ENCODE results near the gene KCNH1. TPM values are rescaled to one million over a fixed set of nuclear protein-coding genes. Genes with fewer than 3 reads are reported as not detected.

KCNH1 gene
- polyA plus RNA-seq, 2 donors, result 0.06 to 0.08 TPM

GRCh38 chr1:211135342-211135950 lies 1.5 kb upstream of the KCNH1 start:
- WGBS, 2 donors, result 11 to 24% methylated on average over 5 of the region's 5 CpGs
- Histone ChIP-seq H3K36me3 (ENCODE audit: control insufficient read depth in 2 of 2, insufficient read depth in 2 of 2, low read length in 1 of 2) (no peaks in the 10 kb centered on the region), H3K27me3 (ENCODE audit: control insufficient read depth in 1 of 2, insufficient read depth in 2 of 2, low read length in 2 of 2) (peaks cover 0 to 5% of the 10 kb centered on the region in 2 donors), H3K27ac (ENCODE audit: low read depth in 2 of 2, low read length in 1 of 2) (no peak overlapping the region), H3K9me3 (ENCODE audit: control insufficient read depth in 2 of 2, insufficient read depth in 1 of 2, low read depth in 1 of 2, low read length in 1 of 2) (no peaks in the 10 kb centered on the region), H3K4me1 (ENCODE audit: control insufficient read depth in 2 of 2, insufficient read depth in 2 of 2, low read length in 1 of 2) (peaks cover 2 to 3% of the 10 kb centered on the region in 2 donors), H3K4me3 (ENCODE audit: low read depth in 1 of 2, low read length in 2 of 2) (no peak overlapping the region)

GRCh38 chr1:211133393-211133835 lies 534 bp downstream of the KCNH1 start:
- Histone ChIP-seq H3K27me3 (ENCODE audit: control insufficient read depth in 1 of 2, insufficient read depth in 2 of 2, low read length in 2 of 2) (peaks cover 0 to 5% of the 10 kb centered on the region in 2 donors), H3K36me3 (ENCODE audit: control insufficient read depth in 2 of 2, insufficient read depth in 2 of 2, low read length in 1 of 2) (no peaks in the 10 kb centered on the region), H3K9me3 (ENCODE audit: control insufficient read depth in 2 of 2, insufficient read depth in 1 of 2, low read depth in 1 of 2, low read length in 1 of 2) (no peaks in the 10 kb centered on the region), H3K27ac (ENCODE audit: low read depth in 2 of 2, low read length in 1 of 2) (no peak overlapping the region), H3K4me3 (ENCODE audit: low read depth in 1 of 2, low read length in 2 of 2) (peak overlapping the region; percentile 33 to 34), H3K4me1 (ENCODE audit: control insufficient read depth in 2 of 2, insufficient read depth in 2 of 2, low read length in 1 of 2) (peaks cover 2 to 3% of the 10 kb centered on the region in 2 donors)
- 1 to 2% methylated on average over 30 to 31 of the region's 31 CpGs for WGBS, 2 donors

GRCh38 chr1:211132721-211133392 lies 1.1 kb downstream of the KCNH1 start:
- H3K9me3 ChIP-seq (ENCODE audit: control insufficient read depth in 2 of 2, insufficient read depth in 1 of 2, low read depth in 1 of 2, low read length in 1 of 2), result no peaks in the 10 kb centered on the region
- peaks cover 2 to 3% of the 10 kb centered on the region in 2 donors for H3K4me1 ChIP-seq (ENCODE audit: control insufficient read depth in 2 of 2, insufficient read depth in 2 of 2, low read length in 1 of 2)
- no peaks in the 10 kb centered on the region for H3K36me3 ChIP-seq (ENCODE audit: control insufficient read depth in 2 of 2, insufficient read depth in 2 of 2, low read length in 1 of 2)
- 19 to 30% methylated on average over 20 of the region's 20 CpGs for WGBS, 2 donors
- peak overlapping the region in 1 of 2 donors; percentile 34 for H3K4me3 ChIP-seq (ENCODE audit: low read depth in 1 of 2, low read length in 2 of 2)
- peaks cover 0 to 5% of the 10 kb centered on the region in 2 donors for H3K27me3 ChIP-seq (ENCODE audit: control insufficient read depth in 1 of 2, insufficient read depth in 2 of 2, low read length in 2 of 2)
- no peak overlapping the region for H3K27ac ChIP-seq (ENCODE audit: low read depth in 2 of 2, low read length in 1 of 2)

- 74 to 79% methylated on average over 1 of the region's 1 CpG for WGBS, 2 donors
- H3K27me3 ChIP-seq (ENCODE audit: control insufficient read depth in 1 of 2, insufficient read depth in 2 of 2, low read length in 2 of 2), result peaks cover 0 to 5% of the 10 kb centered on the region in 2 donors
- no peaks in the 10 kb centered on the region for H3K36me3 ChIP-seq (ENCODE audit: control insufficient read depth in 2 of 2, insufficient read depth in 2 of 2, low read length in 1 of 2)
- no peaks in the 10 kb centered on the region for H3K9me3 ChIP-seq (ENCODE audit: control insufficient read depth in 2 of 2, insufficient read depth in 1 of 2, low read depth in 1 of 2, low read length in 1 of 2)
- no peak overlapping the region for H3K4me3 ChIP-seq (ENCODE audit: low read depth in 1 of 2, low read length in 2 of 2)
- H3K27ac ChIP-seq (ENCODE audit: low read depth in 2 of 2, low read length in 1 of 2), result no peak overlapping the region
- H3K4me1 ChIP-seq (ENCODE audit: control insufficient read depth in 2 of 2, insufficient read depth in 2 of 2, low read length in 1 of 2), result peaks cover 2 to 3% of the 10 kb centered on the region in 2 donors
Observed at GRCh38 chr1:211129776-211130175, 4.2 kb downstream of the KCNH1 start.

GRCh38 chr1:211127166-211127565 lies 6.8 kb downstream of the KCNH1 start:
- Histone ChIP-seq H3K9me3 (ENCODE audit: control insufficient read depth in 2 of 2, insufficient read depth in 1 of 2, low read depth in 1 of 2, low read length in 1 of 2) (no peaks in the 10 kb centered on the region), H3K27me3 (ENCODE audit: control insufficient read depth in 1 of 2, insufficient read depth in 2 of 2, low read length in 2 of 2) (no peaks in the 10 kb centered on the region), H3K4me1 (ENCODE audit: control insufficient read depth in 2 of 2, insufficient read depth in 2 of 2, low read length in 1 of 2) (no peaks in the 10 kb centered on the region), H3K36me3 (ENCODE audit: control insufficient read depth in 2 of 2, insufficient read depth in 2 of 2, low read length in 1 of 2) (no peaks in the 10 kb centered on the region), H3K4me3 (ENCODE audit: low read depth in 1 of 2, low read length in 2 of 2) (no peak overlapping the region), H3K27ac (ENCODE audit: low read depth in 2 of 2, low read length in 1 of 2) (no peak overlapping the region)
- WGBS, 2 donors, result 72 to 82% methylated on average over 4 of the region's 4 CpGs

- H3K9me3 ChIP-seq (ENCODE audit: control insufficient read depth in 2 of 2, insufficient read depth in 1 of 2, low read depth in 1 of 2, low read length in 1 of 2), result no peaks in the 10 kb centered on the region
- H3K4me1 ChIP-seq (ENCODE audit: control insufficient read depth in 2 of 2, insufficient read depth in 2 of 2, low read length in 1 of 2), result no peaks in the 10 kb centered on the region
- WGBS, 2 donors, result 85 to 90% methylated on average over 2 of the region's 2 CpGs
- no peak overlapping the region for H3K27ac ChIP-seq (ENCODE audit: low read depth in 2 of 2, low read length in 1 of 2)
- H3K36me3 ChIP-seq (ENCODE audit: control insufficient read depth in 2 of 2, insufficient read depth in 2 of 2, low read length in 1 of 2), result no peaks in the 10 kb centered on the region
- H3K27me3 ChIP-seq (ENCODE audit: control insufficient read depth in 1 of 2, insufficient read depth in 2 of 2, low read length in 2 of 2), result no peaks in the 10 kb centered on the region
- H3K4me3 ChIP-seq (ENCODE audit: low read depth in 1 of 2, low read length in 2 of 2), result no peak overlapping the region
Observed at GRCh38 chr1:211126622-211127021, 7.3 kb downstream of the KCNH1 start.

- no peaks in the 10 kb centered on the region for H3K27me3 ChIP-seq (ENCODE audit: control insufficient read depth in 1 of 2, insufficient read depth in 2 of 2, low read length in 2 of 2)
- H3K4me1 ChIP-seq (ENCODE audit: control insufficient read depth in 2 of 2, insufficient read depth in 2 of 2, low read length in 1 of 2), result no peaks in the 10 kb centered on the region
- H3K9me3 ChIP-seq (ENCODE audit: control insufficient read depth in 2 of 2, insufficient read depth in 1 of 2, low read depth in 1 of 2, low read length in 1 of 2), result no peaks in the 10 kb centered on the region
- H3K27ac ChIP-seq (ENCODE audit: low read depth in 2 of 2, low read length in 1 of 2), result no peak overlapping the region
- 74 to 88% methylated on average over 9 of the region's 9 CpGs for WGBS, 2 donors
- no peak overlapping the region for H3K4me3 ChIP-seq (ENCODE audit: low read depth in 1 of 2, low read length in 2 of 2)
- no peaks in the 10 kb centered on the region for H3K36me3 ChIP-seq (ENCODE audit: control insufficient read depth in 2 of 2, insufficient read depth in 2 of 2, low read length in 1 of 2)
Observed at GRCh38 chr1:211118407-211119102, 15.4 kb downstream of the KCNH1 start.

DNA sequence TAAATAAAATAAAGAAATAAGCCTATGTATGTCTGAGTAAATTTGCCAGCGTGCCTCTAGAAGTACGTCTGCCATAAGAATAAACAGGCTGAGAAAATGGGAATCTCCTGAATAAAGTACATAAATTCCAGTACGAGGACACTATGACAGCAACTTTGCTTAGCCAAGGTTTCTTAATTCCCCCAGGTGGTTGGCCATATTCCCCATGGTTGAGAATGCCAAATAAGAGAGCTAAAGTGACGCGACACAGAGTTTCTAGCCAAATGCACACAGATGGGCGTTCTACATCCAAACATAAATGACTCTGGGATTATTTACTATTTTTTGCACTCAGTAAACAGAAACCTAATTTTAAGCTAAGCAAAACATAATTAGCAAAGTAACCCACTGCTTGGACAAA lies 19.5 kb downstream of the KCNH1 start:
- no peaks in the 10 kb centered on the region for H3K27me3 ChIP-seq (ENCODE audit: control insufficient read depth in 1 of 2, insufficient read depth in 2 of 2, low read length in 2 of 2)
- H3K36me3 ChIP-seq (ENCODE audit: control insufficient read depth in 2 of 2, insufficient read depth in 2 of 2, low read length in 1 of 2), result no peaks in the 10 kb centered on the region
- H3K4me3 ChIP-seq (ENCODE audit: low read depth in 1 of 2, low read length in 2 of 2), result no peak overlapping the region
- H3K27ac ChIP-seq (ENCODE audit: low read depth in 2 of 2, low read length in 1 of 2), result no peak overlapping the region
- H3K4me1 ChIP-seq (ENCODE audit: control insufficient read depth in 2 of 2, insufficient read depth in 2 of 2, low read length in 1 of 2), result no peaks in the 10 kb centered on the region
- no peaks in the 10 kb centered on the region for H3K9me3 ChIP-seq (ENCODE audit: control insufficient read depth in 2 of 2, insufficient read depth in 1 of 2, low read depth in 1 of 2, low read length in 1 of 2)
- WGBS, 2 donors, result 38 to 51% methylated on average over 6 of the region's 6 CpGs

DNA sequence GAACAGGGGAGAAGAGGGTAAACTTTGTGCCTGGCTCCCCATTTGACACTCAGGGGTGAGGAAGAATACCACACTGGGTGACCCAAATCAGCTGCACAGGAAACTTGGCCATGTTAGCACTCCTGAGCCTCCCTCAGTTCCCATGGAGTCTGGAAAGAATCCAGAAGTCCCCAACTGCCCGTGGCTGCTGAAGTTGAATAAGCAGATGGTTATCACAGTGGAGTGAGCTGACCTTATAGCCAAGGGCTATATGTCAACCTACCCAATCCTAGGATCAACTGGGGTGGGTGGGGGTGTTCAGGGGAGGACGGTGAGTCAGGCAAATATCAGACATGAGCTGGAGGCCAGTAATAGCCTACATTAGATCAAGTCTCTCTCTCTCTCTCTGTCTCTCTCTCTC lies 20.4 kb downstream of the KCNH1 start:
- H3K27me3 ChIP-seq (ENCODE audit: control insufficient read depth in 1 of 2, insufficient read depth in 2 of 2, low read length in 2 of 2), result no peaks in the 10 kb centered on the region
- H3K4me1 ChIP-seq (ENCODE audit: control insufficient read depth in 2 of 2, insufficient read depth in 2 of 2, low read length in 1 of 2), result no peaks in the 10 kb centered on the region
- H3K9me3 ChIP-seq (ENCODE audit: control insufficient read depth in 2 of 2, insufficient read depth in 1 of 2, low read depth in 1 of 2, low read length in 1 of 2), result no peaks in the 10 kb centered on the region
- no peak overlapping the region for H3K4me3 ChIP-seq (ENCODE audit: low read depth in 1 of 2, low read length in 2 of 2)
- no peaks in the 10 kb centered on the region for H3K36me3 ChIP-seq (ENCODE audit: control insufficient read depth in 2 of 2, insufficient read depth in 2 of 2, low read length in 1 of 2)
- 45 to 50% methylated on average over 2 of the region's 2 CpGs for WGBS, 2 donors
- H3K27ac ChIP-seq (ENCODE audit: low read depth in 2 of 2, low read length in 1 of 2), result no peak overlapping the region
